HG02981 (cell line): ENCODE measurements around the gene AMOT.
"Not testable (repeated sequence)": the region's sequence is repeated elsewhere in the genome, so short reads cannot be mapped to it uniquely, and the experiment has no call there.

Source experiments
- ATAC-seq: cut with Tn5 transposase; IDR thresholded peaks from one replicate; pipeline ENCODE4 v1.9.1; 2021; ENCODE audit warnings: mild to moderate bottlenecking, moderate library complexity; ENCODE audit not compliant: unreplicated experiment

The AMOT gene

GRCh38 chrX:112840382-112841113 is at the start of gene AMOT:
AMOT (minus strand) TSS chrX:112840831; CDS start chrX:112823126, 17,705 bp downstream.
- peak; percentile 43 for ATAC-seq

- no peak for ATAC-seq
Observed at GRCh38 chrX:112889400-112889799, 48.8 kb upstream of the AMOT start.

GRCh38 chrX:112888916-112889315 is 48.3 kb upstream of the AMOT start:
- ATAC-seq, result no peak

- ATAC-seq, result no peak
Observed at GRCh38 chrX:112877771-112878173, 37.1 kb upstream of the AMOT start.

GRCh38 chrX:112874614-112875013 is 34.0 kb upstream of the AMOT start:
- ATAC-seq, result no peak

GRCh38 chrX:112874175-112874574 is 33.5 kb upstream of the AMOT start:
- ATAC-seq, result no peak

- ATAC-seq, result no peak
Observed at GRCh38 chrX:112868586-112868985, 28.0 kb upstream of the AMOT start.

- peak; percentile 82 for ATAC-seq
Observed at GRCh38 chrX:112867570-112867969, 26.9 kb upstream of the AMOT start.

- no peak for ATAC-seq
Observed at GRCh38 chrX:112866175-112866574, 25.5 kb upstream of the AMOT start.

GRCh38 chrX:112865464-112866025 is 24.9 kb upstream of the AMOT start:
- no peak for ATAC-seq

GRCh38 chrX:112863850-112864249 is 23.2 kb upstream of the AMOT start:
- ATAC-seq, result no peak

- peak; percentile 98 for ATAC-seq
Observed at GRCh38 chrX:112857478-112857878, 16.8 kb upstream of the AMOT start.

GRCh38 chrX:112854901-112855300 is 14.3 kb upstream of the AMOT start:
- not testable (repeated sequence) for ATAC-seq

- no peak for ATAC-seq
Observed at GRCh38 chrX:112852851-112853250, 12.2 kb upstream of the AMOT start.

- peak; percentile 49 for ATAC-seq
Observed at GRCh38 chrX:112851806-112852205, 11.2 kb upstream of the AMOT start.

- ATAC-seq, result peak; percentile 89
Observed at GRCh38 chrX:112851161-112851779, 10.6 kb upstream of the AMOT start.

GRCh38 chrX:112849016-112849415 is 8.4 kb upstream of the AMOT start:
- no peak for ATAC-seq

- ATAC-seq, result no peak
Observed at GRCh38 chrX:112846782-112847181, 6.2 kb upstream of the AMOT start.

GRCh38 chrX:112846187-112846586 is 5.6 kb upstream of the AMOT start:
- no peak for ATAC-seq

GRCh38 chrX:112844250-112844649 is 3.6 kb upstream of the AMOT start:
- ATAC-seq, result no peak

- ATAC-seq, result peak; percentile 0
Observed at GRCh38 chrX:112841820-112842157, 1.2 kb upstream of the AMOT start.

- ATAC-seq, result peak; percentile 99
Observed at GRCh38 chrX:112841114-112841819, 636 bp upstream of the AMOT start.
